Stimulated activated CD8-positive, alpha-beta memory T cell treated with anti-CD3 and anti-CD28 coated beads, Interleukin-4, amount 100 ng/mL, for 1 hour (primary cell): ENCODE measurements around the gene FAM163B.

Experiments used
- DNase-seq, 2 donors: peaks; one replicate each; pipeline ENCODE4 v3.0.0-alpha.2; 2020; ENCODE audit warnings: low read depth in 2 of 2, low spot score in 1 of 2

The FAM163B gene

GRCh38 chr9:133600739-133601138 is 8.4 kb downstream of the FAM163B start:
- no peak for DNase-seq

GRCh38 chr9:133599470-133600173 is 9.6 kb downstream of the FAM163B start:
- DNase-seq = no peak

- DNase-seq = no peak
These were observed 10.2 kb downstream of the FAM163B start for GRCh38 chr9:133598978-133599377.

- DNase-seq = no peak
These were observed 11.8 kb downstream of the FAM163B start for GRCh38 chr9:133597316-133597957.

- no peak for DNase-seq
These were observed 13.3 kb downstream of the FAM163B start for GRCh38 chr9:133595910-133596309.

- no peak for DNase-seq
These were observed 14.9 kb downstream of the FAM163B start for GRCh38 chr9:133594310-133594709.

GRCh38 chr9:133593587-133594253 is 15.5 kb downstream of the FAM163B start:
- no peak for DNase-seq

- no peak for DNase-seq
These were observed 16.3 kb downstream of the FAM163B start for GRCh38 chr9:133592731-133593409.

GRCh38 chr9:133591985-133592384 is 17.2 kb downstream of the FAM163B start:
- no peak for DNase-seq

- DNase-seq = no peak
These were observed 17.9 kb downstream of the FAM163B start for GRCh38 chr9:133591116-133591910.

- no peak for DNase-seq
These were observed 18.8 kb downstream of the FAM163B start for GRCh38 chr9:133590231-133590855.

- peak in 1 of 2 donors; percentile 21 for DNase-seq
These were observed 19.5 kb downstream of the FAM163B start for GRCh38 chr9:133589454-133590227.

GRCh38 chr9:133587466-133587865 is 21.7 kb downstream of the FAM163B start:
- DNase-seq = no peak

- DNase-seq = no peak
These were observed 22.1 kb downstream of the FAM163B start for GRCh38 chr9:133587051-133587450.

GRCh38 chr9:133585481-133586351 is 23.5 kb downstream of the FAM163B start:
- no peak for DNase-seq

GRCh38 chr9:133584559-133585476 is 24.4 kb downstream of the FAM163B start:
- no peak for DNase-seq

GRCh38 chr9:133584167-133584558 is 25.0 kb downstream of the FAM163B start:
- no peak for DNase-seq

- DNase-seq = no peak
These were observed 25.6 kb downstream of the FAM163B start for GRCh38 chr9:133583586-133583985.
